Measurements from ENCODE around the gene OPRM1.

DNA sequence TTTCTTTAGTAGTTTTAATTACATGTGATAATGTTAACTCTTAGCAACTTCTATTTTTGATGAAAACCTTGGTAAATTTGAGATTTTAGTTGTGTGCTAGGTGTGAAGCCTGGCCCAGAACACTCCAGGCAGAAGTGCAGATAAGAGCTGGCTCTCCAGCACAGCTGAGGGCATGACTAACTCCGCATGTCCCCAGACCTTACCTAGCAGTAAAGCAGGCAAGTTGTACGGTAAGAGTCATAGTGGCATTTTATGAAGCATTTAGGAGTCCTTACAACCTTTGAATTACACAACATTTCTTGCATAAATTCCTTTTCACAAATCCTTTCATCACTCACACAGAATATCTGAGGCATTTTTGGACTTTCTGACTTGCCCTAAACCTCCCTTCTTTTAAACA lies 67.2 kb downstream of the OPRM1 start:
- no peak for TF ChIP-seq POLR2A (IDR thresholded peaks at IDR 0.05)
- TF ChIP-seq, protein P1, sequence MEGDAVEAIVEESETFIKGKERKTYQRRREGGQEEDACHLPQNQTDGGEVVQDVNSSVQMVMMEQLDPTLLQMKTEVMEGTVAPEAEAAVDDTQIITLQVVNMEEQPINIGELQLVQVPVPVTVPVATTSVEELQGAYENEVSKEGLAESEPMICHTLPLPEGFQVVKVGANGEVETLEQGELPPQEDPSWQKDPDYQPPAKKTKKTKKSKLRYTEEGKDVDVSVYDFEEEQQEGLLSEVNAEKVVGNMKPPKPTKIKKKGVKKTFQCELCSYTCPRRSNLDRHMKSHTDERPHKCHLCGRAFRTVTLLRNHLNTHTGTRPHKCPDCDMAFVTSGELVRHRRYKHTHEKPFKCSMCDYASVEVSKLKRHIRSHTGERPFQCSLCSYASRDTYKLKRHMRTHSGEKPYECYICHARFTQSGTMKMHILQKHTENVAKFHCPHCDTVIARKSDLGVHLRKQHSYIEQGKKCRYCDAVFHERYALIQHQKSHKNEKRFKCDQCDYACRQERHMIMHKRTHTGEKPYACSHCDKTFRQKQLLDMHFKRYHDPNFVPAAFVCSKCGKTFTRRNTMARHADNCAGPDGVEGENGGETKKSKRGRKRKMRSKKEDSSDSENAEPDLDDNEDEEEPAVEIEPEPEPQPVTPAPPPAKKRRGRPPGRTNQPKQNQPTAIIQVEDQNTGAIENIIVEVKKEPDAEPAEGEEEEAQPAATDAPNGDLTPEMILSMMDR (IDR thresholded peaks at IDR 0.05): no peak
- no peak for TF ChIP-seq EP300 (IDR thresholded peaks at IDR 0.05)
